Activated naive CD8-positive, alpha-beta T cell treated with anti-CD3 and anti-CD28 coated beads, Interleukin-2, amount 50 U/mL, for 16 hours (primary cell): ENCODE results near the gene OSBPL8.

ENCODE experiments used
- DNase-seq: peaks from one replicate; pipeline ENCODE4 v3.0.0-alpha.2; 2020; ENCODE audit warnings: low read depth, low spot score

Gene OSBPL8

GRCh38 chr12:76470028-76470939, 89.3 kb downstream of the OSBPL8 start:
- DNase-seq = no peak

GRCh38 chr12:76464631-76465166, 94.9 kb downstream of the OSBPL8 start:
- DNase-seq = no peak

GRCh38 chr12:76462668-76463224, 96.8 kb downstream of the OSBPL8 start:
- no peak for DNase-seq

GRCh38 chr12:76460807-76461206, 98.8 kb downstream of the OSBPL8 start:
- no peak for DNase-seq

- DNase-seq = no peak
Observed at GRCh38 chr12:76457818-76458217, 101.8 kb downstream of the OSBPL8 start.

GRCh38 chr12:76457010-76457409, 102.6 kb downstream of the OSBPL8 start:
- DNase-seq = no peak

- no peak for DNase-seq
Observed at GRCh38 chr12:76455582-76456345, 103.8 kb downstream of the OSBPL8 start.

- DNase-seq = no peak
Observed at GRCh38 chr12:76451528-76451927, 108.0 kb downstream of the OSBPL8 start.

GRCh38 chr12:76450690-76451089, 108.9 kb downstream of the OSBPL8 start:
- DNase-seq = no peak

- no peak for DNase-seq
Observed at GRCh38 chr12:76449993-76450392, 109.6 kb downstream of the OSBPL8 start.

GRCh38 chr12:76449583-76449982, 110.0 kb downstream of the OSBPL8 start:
- DNase-seq = no peak

- DNase-seq = no peak
Observed at GRCh38 chr12:76449016-76449415, 110.6 kb downstream of the OSBPL8 start.

GRCh38 chr12:76446090-76446489, 113.5 kb downstream of the OSBPL8 start:
- no peak for DNase-seq

GRCh38 chr12:76445462-76445861, 114.1 kb downstream of the OSBPL8 start:
- no peak for DNase-seq

- DNase-seq = no peak
Observed at GRCh38 chr12:76444408-76444984, 115.1 kb downstream of the OSBPL8 start.

- no peak for DNase-seq
Observed at GRCh38 chr12:76441016-76441415, 118.6 kb downstream of the OSBPL8 start.

- no peak for DNase-seq
Observed at GRCh38 chr12:76432733-76433132, 126.8 kb downstream of the OSBPL8 start.

GRCh38 chr12:76428117-76428516, 131.5 kb downstream of the OSBPL8 start:
- no peak for DNase-seq

GRCh38 chr12:76426160-76426559, 133.4 kb downstream of the OSBPL8 start:
- DNase-seq = no peak

GRCh38 chr12:76424941-76425340, 134.6 kb downstream of the OSBPL8 start:
- no peak for DNase-seq

- no peak for DNase-seq
Observed at GRCh38 chr12:76422543-76423438, 136.8 kb downstream of the OSBPL8 start.
